HepG2 (cell line): ENCODE data around the gene PCLO.

Experiments used
- BCL6 ChIP-seq: IDR thresholded peaks from 2 replicates; pipeline ENCODE4 v1.6.1; 2016; ENCODE audit warnings: missing genetic modification reagents, missing compliant biosample characterization
- CEBPB ChIP-seq: IDR thresholded peaks from 2 replicates; pipeline ENCODE4 v1.6.1; 2011; ENCODE audit warnings: low read depth, low read length, improper control_type of control experiment, borderline replicate concordance
- CERS6 ChIP-seq: sonication (generic); formaldehyde crosslinking; IDR thresholded peaks from 2 replicates; pipeline ENCODE4 v1.5.0; 2020; ENCODE audit warnings: missing genetic modification reagents
- CHD2 ChIP-seq: IDR thresholded peaks from 2 replicates; pipeline ENCODE4 v1.6.1; 2011; ENCODE audit warnings: low read depth, low read length, improper control_type of control experiment
- FOXJ3 ChIP-seq: sonication (generic); formaldehyde crosslinking; IDR thresholded peaks from 2 replicates; pipeline ENCODE4 v1.4.0; 2020; ENCODE audit warnings: missing genetic modification reagents, mild to moderate bottlenecking, borderline replicate concordance
- POLR2A ChIP-seq, 2 experiments: IDR thresholded peaks; 2 replicates each; pipeline ENCODE4 v1.6.1; 2011; ENCODE audit warnings: low read depth in 2 of 2, low read length in 2 of 2, mild to moderate bottlenecking in 1 of 2, moderate library complexity in 1 of 2; ENCODE audit not compliant: insufficient read depth in 1 of 2
- ZFAT ChIP-seq: sonication (generic); formaldehyde crosslinking; conservative IDR thresholded peaks from 2 replicates; pipeline ENCODE4 v1.8.1; 2023; ENCODE audit warnings: missing genetic modification reagents, inconsistent platforms
- ZFX ChIP-seq: sonication (generic); formaldehyde crosslinking; IDR thresholded peaks from 2 replicates; pipeline ENCODE4 v1.4.0; 2020; ENCODE audit warnings: mild to moderate bottlenecking, low read depth, missing genetic modification reagents, moderate library complexity
- ZHX1 ChIP-seq: sonication (generic); formaldehyde crosslinking; IDR thresholded peaks from 2 replicates; pipeline ENCODE4 v1.8.1; 2022; ENCODE audit warnings: low read depth, mild to moderate bottlenecking, missing genetic modification reagents
- ZNF567 ChIP-seq: sonication (generic); formaldehyde crosslinking; IDR thresholded peaks from 2 replicates; pipeline ENCODE4 v1.8.1; 2023; ENCODE audit warnings: mild to moderate bottlenecking, missing genetic modification reagents, borderline replicate concordance
- ZNF609 ChIP-seq: sonication (generic); formaldehyde crosslinking; IDR thresholded peaks from 2 replicates; pipeline ENCODE4 v1.4.0; 2020; ENCODE audit warnings: mild to moderate bottlenecking, missing genetic modification reagents, borderline replicate concordance
- ZNF777 ChIP-seq: sonication (generic); formaldehyde crosslinking; IDR thresholded peaks from 2 replicates; pipeline ENCODE4 v1.4.0; 2020; ENCODE audit warnings: missing genetic modification reagents
- ZZZ3 ChIP-seq: sonication (generic); formaldehyde crosslinking; IDR thresholded peaks from 2 replicates; pipeline ENCODE4 v1.4.0; 2020; ENCODE audit warnings: missing genetic modification reagents, mild to moderate bottlenecking, borderline replicate concordance

- TF ChIP-seq POLR2A (IDR thresholded peaks at IDR 0.05; ENCODE audit: insufficient read depth in 1 of 2, low read depth in 2 of 2, low read length in 2 of 2) (no peak), ZNF567 (CRISPR knock-in tag) (no peak), ZNF777 (no peak), ZFX (CRISPR knock-in tag) (no peak), CERS6 (CRISPR knock-in tag) (no peak), BCL6 (CRISPR knock-in tag) (no peak), ZZZ3 (CRISPR knock-in tag) (no peak), ZFAT (CRISPR knock-in tag) (no peak), ZHX1 (CRISPR knock-in tag) (no peak), FOXJ3 (CRISPR knock-in tag) (no peak), CHD2 (no peak), CEBPB (no peak), ZNF609 (no peak)
These were observed 164.2 kb downstream of the PCLO start for GRCh38 chr7:82998436-82998835.
